Fibroblast of skin of left biceps (primary cell): ENCODE measurements around the gene ATOH8.
A peak's percentile ranks its signal among the peaks of the same experiment; 100 is the strongest.

Experiments
- DNase-seq, 2 experiments: peaks; one replicate each; pipeline ENCODE4 v3.0.0-alpha.2; 2013; ENCODE audit warnings: low read depth in 2 of 2

Gene ATOH8

GRCh38 chr2:85786444-85786843 is 32.7 kb downstream of the ATOH8 start:
- no peak for DNase-seq

- no peak for DNase-seq
These were observed 33.1 kb downstream of the ATOH8 start for GRCh38 chr2:85786865-85787264.

GRCh38 chr2:85787282-85787980 is 33.6 kb downstream of the ATOH8 start:
- DNase-seq = no peak

- no peak for DNase-seq
These were observed 34.2 kb downstream of the ATOH8 start for GRCh38 chr2:85787981-85788340.

- no peak for DNase-seq
These were observed 34.8 kb downstream of the ATOH8 start for GRCh38 chr2:85788603-85789002.

GRCh38 chr2:85789271-85789670 is 35.5 kb downstream of the ATOH8 start:
- DNase-seq = no peak

GRCh38 chr2:85790032-85790431 is 36.2 kb downstream of the ATOH8 start:
- DNase-seq = no peak

GRCh38 chr2:85790499-85791188 is 36.9 kb downstream of the ATOH8 start:
- DNase-seq = no peak

- DNase-seq = no peak
These were observed 38.1 kb downstream of the ATOH8 start for GRCh38 chr2:85791704-85792565.

- peak; percentile 61 to 65 for DNase-seq
These were observed 39.1 kb downstream of the ATOH8 start for GRCh38 chr2:85792783-85793441.

- no peak for DNase-seq
These were observed 39.8 kb downstream of the ATOH8 start for GRCh38 chr2:85793584-85793983.

GRCh38 chr2:85794038-85794441 is 40.2 kb downstream of the ATOH8 start:
- DNase-seq = no peak

GRCh38 chr2:85794491-85795121 is 40.8 kb downstream of the ATOH8 start:
- no peak for DNase-seq

- DNase-seq = no peak
These were observed 41.7 kb downstream of the ATOH8 start for GRCh38 chr2:85795331-85796045.

- DNase-seq = no peak
These were observed 42.2 kb downstream of the ATOH8 start for GRCh38 chr2:85796046-85796340.

GRCh38 chr2:85796341-85797262 is 42.8 kb downstream of the ATOH8 start:
- DNase-seq = no peak

- no peak for DNase-seq
These were observed 43.5 kb downstream of the ATOH8 start for GRCh38 chr2:85797263-85797660.

- DNase-seq = no peak
These were observed 44.1 kb downstream of the ATOH8 start for GRCh38 chr2:85797921-85798320.

- DNase-seq = no peak
These were observed 45.6 kb downstream of the ATOH8 start for GRCh38 chr2:85799215-85799956.
